HEK293T (cell line): ENCODE data around the gene PFKP.

Source experiments
- BHLHE40 ChIP-seq: fragments of 450-650 bp; IDR thresholded peaks from 2 replicates; pipeline ENCODE4 v1.6.1; 2016; ENCODE audit warnings: mild to moderate bottlenecking, moderate library complexity, borderline replicate concordance
- ELF4 ChIP-seq: fragments of 450-650 bp; IDR thresholded peaks from 2 replicates; pipeline ENCODE4 v1.6.1; 2017; ENCODE audit warnings: antibody characterized with exemption
- FOXA1 ChIP-seq: fragments of 450-650 bp; IDR thresholded peaks from 2 replicates; pipeline ENCODE4 v1.6.1; 2016; ENCODE audit warnings: mild to moderate bottlenecking
- FOXK2 ChIP-seq: fragments of 450-650 bp; IDR thresholded peaks from 2 replicates; pipeline ENCODE4 v1.6.1; 2016; ENCODE audit warnings: mild to moderate bottlenecking
- FOXM1 ChIP-seq: fragments of 450-650 bp; IDR thresholded peaks from 2 replicates; pipeline ENCODE4 v1.6.1; 2017; ENCODE audit warnings: mild to moderate bottlenecking, borderline replicate concordance
- HDGF ChIP-seq: fragments of 450-650 bp; IDR thresholded peaks from 2 replicates; pipeline ENCODE4 v1.6.1; 2017; ENCODE audit warnings: antibody characterized with exemption, borderline replicate concordance
- LEF1 ChIP-seq: fragments of 450-650 bp; IDR thresholded peaks from 2 replicates; pipeline ENCODE4 v1.6.1; 2017; ENCODE audit warnings: mild to moderate bottlenecking, borderline replicate concordance
- NFRKB ChIP-seq: fragments of 450-650 bp; IDR thresholded peaks from 2 replicates; pipeline ENCODE4 v1.6.1; 2016; ENCODE audit warnings: mild to moderate bottlenecking, moderate library complexity
- PKNOX1 ChIP-seq: fragments of 450-650 bp; IDR thresholded peaks from 2 replicates; pipeline ENCODE4 v1.6.1; 2016
- SP1 ChIP-seq: fragments of 450-650 bp; IDR thresholded peaks from 2 replicates; pipeline ENCODE4 v1.6.1; 2017
- SUZ12 ChIP-seq: fragments of 450-650 bp; IDR thresholded peaks from 2 replicates; pipeline ENCODE4 v1.6.1; 2016; ENCODE audit warnings: mild to moderate bottlenecking
- TARDBP ChIP-seq: fragments of 450-650 bp; IDR thresholded peaks from 2 replicates; pipeline ENCODE4 v1.6.1; 2016
- ZNF384 ChIP-seq: fragments of 450-650 bp; IDR thresholded peaks from 2 replicates; pipeline ENCODE4 v1.6.1; 2016

DNA sequence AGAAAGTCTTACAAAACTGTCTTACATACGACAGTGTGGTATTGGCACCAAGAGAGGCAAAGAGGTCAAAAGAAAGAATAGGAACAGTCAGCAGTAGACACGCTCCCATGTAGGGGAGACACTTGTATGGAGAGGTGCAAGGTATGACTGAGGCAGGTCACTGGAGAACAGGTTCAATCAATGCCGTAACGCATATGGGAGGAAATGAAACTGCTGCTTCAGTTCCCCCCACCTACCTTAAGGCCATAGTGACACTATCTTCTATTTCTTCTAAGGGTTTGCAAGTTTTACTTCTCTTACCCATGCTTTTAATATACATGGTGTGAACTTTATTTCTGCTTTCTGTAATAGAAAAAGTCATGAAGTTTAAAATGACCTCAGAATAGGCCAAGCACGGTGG lies 110.7 kb downstream of the PFKP start:
- TF ChIP-seq FOXM1 (no peak), FOXK2 (no peak), SP1 (no peak), ZNF384 (no peak), PKNOX1 (no peak), TARDBP (no peak), LEF1 (no peak), NFRKB (no peak), SUZ12 (no peak), FOXA1 (no peak), ELF4 (no peak), HDGF (no peak), BHLHE40 (no peak)
